ENCODE measurements around the gene IGFBP5. TPM values are rescaled to one million over a fixed set of nuclear protein-coding genes. Genes with fewer than 3 reads are reported as not detected.

IGFBP5 gene
- total RNA-seq, 1 experiment from 2014 or later: 3.9 TPM

DNA sequence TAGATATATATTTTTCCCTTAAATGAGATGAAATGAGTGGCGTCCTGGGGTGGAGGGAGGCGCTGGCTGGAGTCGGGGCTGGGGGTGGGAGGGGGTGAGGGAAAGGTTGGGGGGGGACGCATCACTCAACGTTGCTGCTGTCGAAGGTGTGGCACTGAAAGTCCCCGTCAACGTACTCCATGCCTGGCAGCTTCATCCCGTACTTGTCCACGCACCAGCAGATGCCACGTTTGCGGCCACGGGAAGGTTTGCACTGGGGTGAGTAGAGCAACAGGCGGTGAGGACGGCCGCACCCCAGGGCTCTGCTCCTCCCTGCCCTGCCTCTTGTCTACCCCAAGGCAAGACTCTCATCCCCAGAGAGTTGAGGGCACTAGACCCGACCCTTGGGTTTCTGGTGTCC, 18.7 kb downstream of the IGFBP5 start:
- ChIA-PET CTCF (interaction anchor here (1.2 kb wide), 1 partner anchor 19 kb away, joined by 3 read pairs; the partner anchor contains the start of gene IGFBP5), RAD21 (ENCODE audit: low non-redundant PET in 1 of 2, low total read pairs in 2 of 2, uncharacterized antibody in 2 of 2, unreplicated experiment in 2 of 2) (no interaction called here), POLR2A (no interaction called here)
- BruUV-seq (replicated peaks): no TSS peak
- Histone ChIP-seq H3K79me2 (ENCODE audit: insufficient read depth, low read length) (no peaks in the 10 kb centered on the region), H3K9ac (ENCODE audit: low read length) (no peak overlapping the region), H4K20me1 (ENCODE audit: insufficient read depth) (no peaks in the 10 kb centered on the region), H2AFZ (ENCODE audit: low read depth, low read length, poor library complexity, severe bottlenecking) (no peak overlapping the region), H3K9me3 (ENCODE audit: control insufficient read depth in 1 of 2, insufficient read depth in 1 of 2, low read depth in 1 of 2, low read length in 2 of 2) (no peaks in the 10 kb centered on the region), H3K4me3 (replicated peaks in 1 of 2; ENCODE audit: low read depth in 1 of 2, low read length in 2 of 2) (no peak overlapping the region), H3K27ac (ENCODE audit: low read depth, low read length) (no peak overlapping the region), H3K9me2 (ENCODE audit: insufficient read depth) (no peaks in the 10 kb centered on the region), H3K4me2 (ENCODE audit: low read length) (no peak overlapping the region), H3K27me3 (ENCODE audit: insufficient read depth, low read length) (no peaks in the 10 kb centered on the region), H3K36me3 (ENCODE audit: control insufficient read depth in 1 of 2, insufficient read depth in 2 of 2, low read length in 2 of 2) (no peaks in the 10 kb centered on the region), H3K4me1 (ENCODE audit: control insufficient read depth in 1 of 2, insufficient read depth in 2 of 2, low read length in 2 of 2) (peaks cover 1 to 2% of the 10 kb centered on the region in 2 experiments)
- intact Hi-C loops (cut with micrococcal nuclease): no loop called here
- ATAC-seq (no peak), DNase-seq (ENCODE audit: low read depth, low spot score) (no peak)
- no peak for TF ChIP-seq SIN3A (IDR thresholded peaks at IDR 0.05; ENCODE audit: low read depth)
- no peak for TF ChIP-seq ELF1 (IDR thresholded peaks at IDR 0.05; ENCODE audit: borderline replicate concordance, low read depth)
- TF ChIP-seq, protein P1, sequence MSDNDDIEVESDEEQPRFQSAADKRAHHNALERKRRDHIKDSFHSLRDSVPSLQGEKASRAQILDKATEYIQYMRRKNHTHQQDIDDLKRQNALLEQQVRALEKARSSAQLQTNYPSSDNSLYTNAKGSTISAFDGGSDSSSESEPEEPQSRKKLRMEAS (IDR thresholded peaks at IDR 0.05): no peak
- no peak for TF ChIP-seq ZFX (IDR thresholded peaks at IDR 0.05)
- no peak for TF ChIP-seq CBX3 (IDR thresholded peaks at IDR 0.05; ENCODE audit: low read depth)
- TF ChIP-seq, protein P2, sequence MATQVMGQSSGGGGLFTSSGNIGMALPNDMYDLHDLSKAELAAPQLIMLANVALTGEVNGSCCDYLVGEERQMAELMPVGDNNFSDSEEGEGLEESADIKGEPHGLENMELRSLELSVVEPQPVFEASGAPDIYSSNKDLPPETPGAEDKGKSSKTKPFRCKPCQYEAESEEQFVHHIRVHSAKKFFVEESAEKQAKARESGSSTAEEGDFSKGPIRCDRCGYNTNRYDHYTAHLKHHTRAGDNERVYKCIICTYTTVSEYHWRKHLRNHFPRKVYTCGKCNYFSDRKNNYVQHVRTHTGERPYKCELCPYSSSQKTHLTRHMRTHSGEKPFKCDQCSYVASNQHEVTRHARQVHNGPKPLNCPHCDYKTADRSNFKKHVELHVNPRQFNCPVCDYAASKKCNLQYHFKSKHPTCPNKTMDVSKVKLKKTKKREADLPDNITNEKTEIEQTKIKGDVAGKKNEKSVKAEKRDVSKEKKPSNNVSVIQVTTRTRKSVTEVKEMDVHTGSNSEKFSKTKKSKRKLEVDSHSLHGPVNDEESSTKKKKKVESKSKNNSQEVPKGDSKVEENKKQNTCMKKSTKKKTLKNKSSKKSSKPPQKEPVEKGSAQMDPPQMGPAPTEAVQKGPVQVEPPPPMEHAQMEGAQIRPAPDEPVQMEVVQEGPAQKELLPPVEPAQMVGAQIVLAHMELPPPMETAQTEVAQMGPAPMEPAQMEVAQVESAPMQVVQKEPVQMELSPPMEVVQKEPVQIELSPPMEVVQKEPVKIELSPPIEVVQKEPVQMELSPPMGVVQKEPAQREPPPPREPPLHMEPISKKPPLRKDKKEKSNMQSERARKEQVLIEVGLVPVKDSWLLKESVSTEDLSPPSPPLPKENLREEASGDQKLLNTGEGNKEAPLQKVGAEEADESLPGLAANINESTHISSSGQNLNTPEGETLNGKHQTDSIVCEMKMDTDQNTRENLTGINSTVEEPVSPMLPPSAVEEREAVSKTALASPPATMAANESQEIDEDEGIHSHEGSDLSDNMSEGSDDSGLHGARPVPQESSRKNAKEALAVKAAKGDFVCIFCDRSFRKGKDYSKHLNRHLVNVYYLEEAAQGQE (IDR thresholded peaks at IDR 0.05; ENCODE audit: low read depth): no peak
- no peak for TF ChIP-seq ZNF274 (IDR thresholded peaks at IDR 0.05; ENCODE audit: low read depth, low read length)
- TF ChIP-seq ZBTB33 (IDR thresholded peaks at IDR 0.05; ENCODE audit: extremely low read depth, insufficient replicate concordance, low read length): no peak
- TF ChIP-seq CEBPB (IDR thresholded peaks at IDR 0.05; ENCODE audit: low read depth): no peak
- TF ChIP-seq JUND (IDR thresholded peaks at IDR 0.05): no peak
